GM12878 (cell line): ENCODE measurements around the gene CEP57. TPM values are rescaled to one million over a fixed set of nuclear protein-coding genes. Genes with fewer than 3 reads are reported as not detected.

Experiments used
- ATAC-seq: fragments of 200-7000 bp; cut with Tn5 transposase; 3 replicates; pipeline ENCODE4 v1.9.1; 2020; ENCODE audit warnings: mild to moderate bottlenecking, moderate library complexity
- BruUV-seq: library from RNA; stranded (reverse); fragments of 400-500 nt; replicated peaks from 2 replicates; lab custom pipeline; 2021; lab: Mats Ljungman, UMichigan
- CTCF ChIA-PET: fragments of 300-600 bp; sonication (Branson Sonifier 250); formaldehyde crosslinking; extraction: SDS; loops from one replicate; lab custom pipeline; 2021; ENCODE audit warnings: inconsistent platforms; lab: Yijun Ruan, JAX
- POLR2A ChIA-PET: fragments of 350-600 bp; formaldehyde crosslinking; extraction: SDS; loops from one replicate; lab custom pipeline; 2021; ENCODE audit warnings: inconsistent platforms; lab: Charles Lee
- RAD21 ChIA-PET: fragments of 300-600 bp; sonication (Branson Sonifier 250); formaldehyde crosslinking; loops from one replicate; lab custom pipeline; 2023; ENCODE audit warnings: antibody characterized with exemption; ENCODE audit not compliant: unreplicated experiment; lab: Charles Lee
- SMC1A ChIA-PET: fragments of 300-600 bp; sonication (Branson Sonifier 250); formaldehyde crosslinking; loops from one replicate; lab custom pipeline; 2023; ENCODE audit not compliant: unreplicated experiment, uncharacterized antibody; lab: Charles Lee
- DNase-seq: peaks from one replicate; pipeline ENCODE4 v3.0.0-alpha.2; 2011; ENCODE audit warnings: low read depth, low spot score
- FAIRE-seq: peaks from 3 replicates; lab custom pipeline; 2011; peaks lifted over from hg19 to GRCh38; lab: Jason Lieb, UNC
- H2AFZ ChIP-seq: 2 replicates; pipeline ENCODE4 v1.6.0; 2011; ENCODE audit warnings: low read depth, low read length, control low read depth; ENCODE audit not compliant: control insufficient read depth
- H3K27ac ChIP-seq: 2 replicates; pipeline ENCODE4 v1.5.1; 2011; ENCODE audit warnings: control low read depth; ENCODE audit not compliant: control insufficient read depth, insufficient read depth
- H3K27me3 ChIP-seq, 2 experiments: replicated peaks in 1 of 2; 2 replicates each; pipeline versions ENCODE4 v1.6.0 to v1.6.1; 2011; ENCODE audit warnings: low read length in 1 of 2; ENCODE audit not compliant: control insufficient read depth in 2 of 2, insufficient read depth in 2 of 2
- H3K36me3 ChIP-seq, 2 experiments: 2 replicates each; pipeline ENCODE4 v1.5.1; 2011; ENCODE audit warnings: low read length in 1 of 2; ENCODE audit not compliant: control insufficient read depth in 2 of 2, insufficient read depth in 2 of 2
- H3K4me1 ChIP-seq: 2 replicates; pipeline ENCODE4 v1.6.1; 2011; ENCODE audit warnings: mild to moderate bottlenecking, low read length, moderate library complexity, mixed read lengths; ENCODE audit not compliant: control insufficient read depth, insufficient read depth
- H3K4me2 ChIP-seq: 2 replicates; pipeline ENCODE4 v1.6.0; 2011; ENCODE audit warnings: control low read depth; ENCODE audit not compliant: control insufficient read depth, insufficient read depth
- H3K4me3 ChIP-seq: fragments of 200-600 bp; sonication (generic); 2 replicates; pipeline ENCODE4 v1.5.1; 2016
- H3K79me2 ChIP-seq: 2 replicates; pipeline ENCODE4 v1.6.0; 2011; ENCODE audit warnings: low read length; ENCODE audit not compliant: control insufficient read depth, insufficient read depth
- H3K9ac ChIP-seq: 2 replicates; pipeline ENCODE4 v1.8.0; 2011; ENCODE audit warnings: low read length, control low read depth, mixed read lengths; ENCODE audit not compliant: control insufficient read depth, insufficient read depth
- H3K9me3 ChIP-seq: replicated peaks from 3 replicates; pipeline ENCODE4 v1.5.1; 2011; ENCODE audit warnings: mild to moderate bottlenecking, low read length; ENCODE audit not compliant: control insufficient read depth, insufficient read depth
- H4K20me1 ChIP-seq: 2 replicates; pipeline ENCODE4 v1.6.0; 2011; ENCODE audit not compliant: control insufficient read depth, insufficient read depth
- BCL3 ChIP-seq: IDR thresholded peaks from 2 replicates; pipeline ENCODE4 v1.6.1; 2011; ENCODE audit warnings: borderline replicate concordance, low read depth, mild to moderate bottlenecking, moderate library complexity, low read length; ENCODE audit not compliant: insufficient read depth, poor library complexity, severe bottlenecking
- BCLAF1 ChIP-seq: fragments of 450-650 bp; IDR thresholded peaks from 2 replicates; pipeline ENCODE4 v1.6.1; 2017; ENCODE audit warnings: antibody characterized with exemption, mild to moderate bottlenecking, moderate library complexity
- BRCA1 ChIP-seq: IDR thresholded peaks from 2 replicates; pipeline ENCODE4 v1.6.1; 2011; ENCODE audit warnings: low read depth, low read length, improper control_type of control experiment
- ESRRA ChIP-seq: IDR thresholded peaks from 2 replicates; pipeline ENCODE4 v1.6.1; 2012; ENCODE audit warnings: mild to moderate bottlenecking, low read length, improper control_type of control experiment
- EZH2 ChIP-seq: IDR thresholded peaks from 2 replicates; pipeline ENCODE4 v1.6.1; 2012; ENCODE audit warnings: low read depth, mild to moderate bottlenecking, control low read depth, inconsistent platforms, low read length, borderline replicate concordance; ENCODE audit not compliant: control insufficient read depth
- IRF5 ChIP-seq: fragments of 450-650 bp; IDR thresholded peaks from 2 replicates; pipeline ENCODE4 v1.6.1; 2017; ENCODE audit warnings: borderline replicate concordance
- JUND ChIP-seq: IDR thresholded peaks from 2 replicates; pipeline ENCODE4 v1.6.1; 2012; ENCODE audit warnings: low read depth, mild to moderate bottlenecking, low read length, improper control_type of control experiment, moderate library complexity
- NR2F1 ChIP-seq: fragments of 450-650 bp; conservative IDR thresholded peaks from 2 replicates; pipeline ENCODE4 v1.6.1; 2017; ENCODE audit warnings: mild to moderate bottlenecking
- PML ChIP-seq: IDR thresholded peaks from 2 replicates; pipeline ENCODE4 v1.6.1; 2012; ENCODE audit warnings: low read length, inconsistent platforms
- RAD21 ChIP-seq: IDR thresholded peaks from 2 replicates; pipeline ENCODE4 v1.6.1; 2011; ENCODE audit warnings: mild to moderate bottlenecking, low read depth, low read length, moderate library complexity; ENCODE audit not compliant: insufficient read depth
- RBBP5 ChIP-seq: fragments of 200-600 bp; sonication (generic); conservative IDR thresholded peaks from 2 replicates; pipeline ENCODE4 v1.6.1; 2016
- RCOR1 ChIP-seq: conservative IDR thresholded peaks from 2 replicates; pipeline ENCODE4 v1.6.1; 2012; ENCODE audit warnings: low read depth, low read length, improper control_type of control experiment
- RFX5 ChIP-seq: IDR thresholded peaks from 2 replicates; pipeline ENCODE4 v1.6.1; 2011; ENCODE audit warnings: low read depth, low read length, improper control_type of control experiment
- SKIL ChIP-seq: fragments of 450-650 bp; IDR thresholded peaks from 2 replicates; pipeline ENCODE4 v1.6.1; 2017; ENCODE audit warnings: mild to moderate bottlenecking, low read depth, inconsistent platforms; ENCODE audit not compliant: poor library complexity, severe bottlenecking
- SMC3 ChIP-seq: IDR thresholded peaks from 2 replicates; pipeline ENCODE4 v1.6.1; 2011; ENCODE audit warnings: low read length, improper control_type of control experiment, borderline replicate concordance
- WGBS: methylation state at CpG from one replicate; pipeline ENCODE4 v1.1.6; 2016; ENCODE audit warnings: low lambda C conversion rate; ENCODE audit not compliant: insufficient replicate concordance, insufficient coverage; ENCODE audit errors: missing lambda C conversion rate; 5-methylcytosine and 5-hydroxymethylcytosine counted together
- in situ Hi-C: fragments of 300-500 bp; cut with MboI; formaldehyde crosslinking; loops from 9 replicates; pipeline ENCODE4 v1.14.3; 2018; ENCODE audit warnings: mixed read lengths
- intact Hi-C: fragments of 100-400 bp; cut with micrococcal nuclease; formaldehyde crosslinking; loops from one replicate; pipeline ENCODE4 v1.14.2; 2022; ENCODE audit not compliant: unreplicated experiment
- polyA plus RNA-seq, 11 experiments: library from polyadenylated mRNA; depleted of rRNA in 4 of 11; unstranded in 6 of 11; stranded (reverse) in 5 of 11; fragments of >200 nt; fragmentation: Nextera tagmentation in 4 of 11; fragmentation: Illumina TruSeq in 1 of 11; extraction: Ambion mirVana in 4 of 11; extraction: Trizol in 1 of 11; gene quantifications; 1 replicate in 1 of 11; 2 replicates in 10 of 11; pipeline versions ENCODE4 v1.2.1 to v1.2.3, GENCODE V29; 2011 to 2016; ENCODE audit warnings: inconsistent platforms in 2 of 11, missing spikeins in 2 of 11, low read depth in 1 of 11
- total RNA-seq, 4 experiments: library from RNA; depleted of rRNA in 3 of 4; stranded (reverse); fragments of >200 nt in 3 of 4; fragmentation: Illumina TruSeq in 1 of 4; extraction: Trizol in 1 of 4; gene quantifications; 2 replicates each; pipeline versions ENCODE4 v1.2.1 to v1.2.3, GENCODE V29; 2013 to 2021

The CEP57 gene
- total and polyA plus RNA-seq, 10 of the 15 experiments (the other 5 are each of a cell fraction or from before 2014, with no cell fraction given): 19.4 to 85.4 (median 56.8) TPM

- H3K27me3 ChIP-seq: no peaks in the 10 kb centered on the region
- no peak overlapping the region for H3K4me3 ChIP-seq
- no peaks in the 10 kb centered on the region for H3K9me3 ChIP-seq
- H3K9ac ChIP-seq: no peak overlapping the region
- ChIA-PET RAD21 (interaction anchor here (0.6 to 10.8 kb wide), 13 partner anchors 9 to 610 kb away, joined by 3 to 215 read pairs (median 4); partner anchors contain the start of genes CEP57, FAM76B and SESN3), CTCF (interaction anchor here (0.6 to 12.2 kb wide), 22 partner anchors 8 to 941 kb away, joined by 3 to 324 read pairs (median 4); partner anchors contain the start of gene SESN3), POLR2A (interaction anchor here (0.6 kb wide), 1 partner anchor 503 kb away, joined by 6 read pairs; no protein-coding TSS in a partner anchor), SMC1A (interaction anchor here (0.7 to 10.8 kb wide), 16 partner anchors 9 to 609 kb away, joined by 3 to 249 read pairs (median 4); partner anchors contain the start of genes CEP57 and FAM76B)
- FAIRE-seq: peak; percentile 79
- H3K79me2 ChIP-seq: no peaks in the 10 kb centered on the region
- H3K4me2 ChIP-seq: no peak overlapping the region
- peak; percentile 91 for ATAC-seq
- in situ Hi-C loops: loop anchor here (5.0 kb wide), 1 partner anchor 612 kb away; no protein-coding TSS in a partner anchor
- no peaks in the 10 kb centered on the region for H3K4me1 ChIP-seq
- DNase-seq: no peak
- intact Hi-C loops: loop anchor here (1.0 to 5.0 kb wide), 4 partner anchors 60 to 697 kb away; partner anchors contain the start of gene SRSF8
- peaks cover 0 to 2% of the 10 kb centered on the region in 2 experiments; a peak in 3 of 4 replicates for H3K36me3 ChIP-seq
- no peak overlapping the region for H2AFZ ChIP-seq
- WGBS: 25% methylated on average over 4 of the region's 4 CpGs
- no TSS peak for BruUV-seq
- no peaks in the 10 kb centered on the region for H4K20me1 ChIP-seq
- no peak overlapping the region for H3K27ac ChIP-seq
- TF ChIP-seq IRF5 (no peak), ESRRA (no peak), BRCA1 (no peak), RFX5 (no peak), SKIL (peak; percentile 41), JUND (no peak), BCLAF1 (no peak), SMC3 (peak; percentile 88), RBBP5 (no peak), EZH2 (no peak), BCL3 (no peak), RAD21 (peak; percentile 83), RCOR1 (no peak), PML (no peak), NR2F1 (no peak)
These were observed 25.9 kb upstream of the CEP57 start for GRCh38 chr11:95764267-95764898.
